K562 (cell line): Measurements from ENCODE around the gene PRCC. TPM values are rescaled to one million over a fixed set of nuclear protein-coding genes. Genes with fewer than 3 reads are reported as not detected.

Experiments used
- ARID4B ChIP-seq: sonication (generic); formaldehyde crosslinking; IDR thresholded peaks from 2 replicates; pipeline ENCODE4 v1.8.0; 2022; ENCODE audit warnings: mild to moderate bottlenecking, missing genetic modification reagents
- CGGBP1 ChIP-seq: fragments of 250-450 bp; sonication (Bioruptor Pico); IDR thresholded peaks from 2 replicates; pipeline ENCODE4 v1.9.0; 2021; ENCODE audit warnings: mild to moderate bottlenecking
- EP300 ChIP-seq: IDR thresholded peaks from 2 replicates; pipeline ENCODE4 v1.6.1; 2012; ENCODE audit warnings: low read length, improper control_type of control experiment
- HDAC3 ChIP-seq: fragments of 450-650 bp; IDR thresholded peaks from 2 replicates; pipeline ENCODE4 v1.6.1; 2018; ENCODE audit warnings: borderline replicate concordance, mild to moderate bottlenecking, moderate library complexity; ENCODE audit not compliant: partially characterized antibody
- MECOM ChIP-seq: fragments of 250-450 bp; sonication (Bioruptor Pico); IDR thresholded peaks from 2 replicates; pipeline ENCODE4 v1.8.0; 2022; ENCODE audit warnings: inconsistent platforms
- POLR2B ChIP-seq: fragments of 450-650 bp; IDR thresholded peaks from 2 replicates; pipeline ENCODE4 v1.6.1; 2018; ENCODE audit warnings: low read depth; ENCODE audit not compliant: partially characterized antibody
- SAP30 ChIP-seq: fragments of 200-600 bp; sonication (generic); IDR thresholded peaks from 2 replicates; pipeline ENCODE4 v1.6.1; 2012; ENCODE audit warnings: borderline replicate concordance, low read depth, mild to moderate bottlenecking, moderate library complexity, low read length, control low read depth, inconsistent platforms; ENCODE audit not compliant: insufficient read depth, poor library complexity, severe bottlenecking
- SOX6 ChIP-seq: fragments of 450-650 bp; IDR thresholded peaks from 2 replicates; pipeline ENCODE4 v1.6.1; 2014; ENCODE audit warnings: mild to moderate bottlenecking
- TOE1 ChIP-seq, 2 experiments: fragments of 450-650 bp in 1 of 2; sonication (generic) in 1 of 2; formaldehyde crosslinking in 1 of 2; IDR thresholded peaks; 2 replicates each; pipeline versions ENCODE4 v1.7.1 to v1.8.0; 2016 to 2022; ENCODE audit warnings: borderline replicate concordance in 2 of 2, mild to moderate bottlenecking in 2 of 2, antibody characterized with exemption in 1 of 2, inconsistent platforms in 1 of 2, low read depth in 1 of 2, missing genetic modification reagents in 1 of 2, moderate library complexity in 1 of 2
- ZC3H4 ChIP-seq: sonication (generic); formaldehyde crosslinking; IDR thresholded peaks from 2 replicates; pipeline ENCODE4 v1.9.0; 2021; ENCODE audit warnings: missing genetic modification reagents, borderline replicate concordance
- ZNF146 ChIP-seq: IDR thresholded peaks from one replicate; pipeline ENCODE4 v1.6.1; 2018; ENCODE audit warnings: missing compliant biosample characterization; ENCODE audit not compliant: unreplicated experiment
- ZNF407 ChIP-seq: fragments of 450-650 bp; IDR thresholded peaks from 2 replicates; pipeline ENCODE4 v1.6.1; 2016; ENCODE audit warnings: low read depth
- ZSCAN29 ChIP-seq: fragments of 450-650 bp; IDR thresholded peaks from 2 replicates; pipeline ENCODE4 v1.6.1; 2017
- polyA plus RNA-seq, 8 experiments: library from polyadenylated mRNA; depleted of rRNA in 4 of 8; stranded (reverse) in 5 of 8; unstranded in 3 of 8; fragments of >200 nt; fragmentation: Nextera tagmentation in 2 of 8; fragmentation: Illumina TruSeq in 1 of 8; extraction: Ambion mirVana in 2 of 8; extraction: Trizol in 1 of 8; gene quantifications; 2 replicates each; pipeline versions ENCODE4 v1.2.1 to v1.2.3, GENCODE V29; 2011 to 2014; ENCODE audit warnings: inconsistent platforms in 1 of 8, missing spikeins in 1 of 8
- total RNA-seq, 7 experiments: library from RNA; depleted of rRNA in 6 of 7; stranded (reverse); fragments of >200 nt in 6 of 7; fragmentation: Illumina TruSeq in 2 of 7; extraction: Trizol in 2 of 7; gene quantifications; 2 replicates each; pipeline versions ENCODE4 v1.2.1 to v1.2.3, GENCODE V29; 2011 to 2021; ENCODE audit warnings: low replicate concordance in 1 of 7

PRCC gene
- total and polyA plus RNA-seq, 9 of the 15 experiments (the other 6 are each of a cell fraction or from before 2014, with no cell fraction given): 23.9 to 201 (median 41.1) TPM

- TF ChIP-seq TOE1 (IDR thresholded peaks at IDR 0.05; ENCODE audit: borderline replicate concordance) (no peak), TOE1 (CRISPR knock-in tag; IDR thresholded peaks at IDR 0.05; ENCODE audit: borderline replicate concordance, low read depth) (no peak), MECOM (CRISPR knock-in tag) (no peak), ZNF146 (CRISPR knock-in tag) (no peak), SOX6 (no peak), SAP30 (peak; percentile 41), ZSCAN29 (no peak), ARID4B (CRISPR knock-in tag) (peak; percentile 61; the same call in 1 of the 2 replicates), ZNF407 (no peak), EP300 (0 out of 2 replicates have a peak, but pooled peaks have one; percentile 6), HDAC3 (no peak), ZC3H4 (CRISPR knock-in tag) (no peak), POLR2B (no peak), CGGBP1 (CRISPR knock-in tag) (no peak)
Observed at GRCh38 chr1:156746728-156747631, 20.4 kb upstream of the PRCC start (continued).
